Measurements from ENCODE around the gene FAM120AOS. TPM values are rescaled to one million over a fixed set of nuclear protein-coding genes. Genes with fewer than 3 reads are reported as not detected.

Gene FAM120AOS
- total RNA-seq, 1 donor from 2014 or later: 41.7 TPM

- DNase-seq (ENCODE audit: low read depth): no peak
- Histone ChIP-seq H3K27me3 (ENCODE audit: control insufficient read depth, insufficient read depth, low read length) (no peaks in the 10 kb centered on the region), H3K4me3 (ENCODE audit: low read depth, low read length) (no peak overlapping the region), H3K36me3 (ENCODE audit: control insufficient read depth, insufficient read depth, low read length) (no peaks in the 10 kb centered on the region)
- no peak for TF ChIP-seq CTCF (IDR thresholded peaks at IDR 0.05; ENCODE audit: insufficient read depth, low read length, poor library complexity, severe bottlenecking)
Measured at GRCh38 chr9:93435386-93435785, 18.0 kb downstream of the FAM120AOS start.

- no peaks in the 10 kb centered on the region for H3K27me3 ChIP-seq (ENCODE audit: control insufficient read depth, insufficient read depth, low read length)
- no peaks in the 10 kb centered on the region for H3K36me3 ChIP-seq (ENCODE audit: control insufficient read depth, insufficient read depth, low read length)
- H3K4me3 ChIP-seq (ENCODE audit: low read depth, low read length): no peak overlapping the region
- no peak for TF ChIP-seq CTCF (IDR thresholded peaks at IDR 0.05; ENCODE audit: insufficient read depth, low read length, poor library complexity, severe bottlenecking)
- DNase-seq (ENCODE audit: low read depth): no peak
Measured at GRCh38 chr9:93434056-93434455, 19.3 kb downstream of the FAM120AOS start.

- TF ChIP-seq CTCF (IDR thresholded peaks at IDR 0.05; ENCODE audit: insufficient read depth, low read length, poor library complexity, severe bottlenecking): no peak
- H3K27me3 ChIP-seq (ENCODE audit: control insufficient read depth, insufficient read depth, low read length): no peaks in the 10 kb centered on the region
Measured at GRCh38 chr9:93432964-93433363, 20.4 kb downstream of the FAM120AOS start.

GRCh38 chr9:93431539-93432105, 21.8 kb downstream of the FAM120AOS start:
- TF ChIP-seq CTCF (IDR thresholded peaks at IDR 0.05; ENCODE audit: insufficient read depth, low read length, poor library complexity, severe bottlenecking): no peak
- no peak overlapping the region for H3K4me3 ChIP-seq (ENCODE audit: low read depth, low read length)
- DNase-seq (ENCODE audit: low read depth): no peak
- no peaks in the 10 kb centered on the region for H3K27me3 ChIP-seq (ENCODE audit: control insufficient read depth, insufficient read depth, low read length)
- H3K36me3 ChIP-seq (ENCODE audit: control insufficient read depth, insufficient read depth, low read length): no peaks in the 10 kb centered on the region

More at GRCh38 chr9:93432964-93433363, 20.4 kb downstream of the FAM120AOS start:
- no peaks in the 10 kb centered on the region for H3K36me3 ChIP-seq (ENCODE audit: control insufficient read depth, insufficient read depth, low read length)
- H3K4me3 ChIP-seq (ENCODE audit: low read depth, low read length): no peak overlapping the region
- DNase-seq (ENCODE audit: low read depth): no peak

- Histone ChIP-seq H3K4me3 (ENCODE audit: low read depth, low read length) (no peak overlapping the region), H3K36me3 (ENCODE audit: control insufficient read depth, insufficient read depth, low read length) (no peaks in the 10 kb centered on the region), H3K27me3 (ENCODE audit: control insufficient read depth, insufficient read depth, low read length) (no peaks in the 10 kb centered on the region)
- DNase-seq (ENCODE audit: low read depth): no peak
- peak; percentile 11 for TF ChIP-seq CTCF (IDR thresholded peaks at IDR 0.05; ENCODE audit: insufficient read depth, low read length, poor library complexity, severe bottlenecking)
Measured at GRCh38 chr9:93427655-93428379, 25.6 kb downstream of the FAM120AOS start.
